OCI-LY1 (cell line): ENCODE data around the gene FBLIM1.

Experiments
- EZH2 ChIP-seq: fragments of 200-600 bp; sonication (generic), shearing (Covaris generic); IDR thresholded peaks from 2 replicates; pipeline ENCODE4 v1.8.0; 2017; ENCODE audit warnings: borderline replicate concordance, mixed run types, mild to moderate bottlenecking, antibody characterized with exemption, low read length, moderate library complexity, mixed read lengths
- TF ChIP-seq, protein P1 (sequence below): fragments of 200-600 bp; sonication (generic), shearing (Covaris generic); IDR thresholded peaks from 2 replicates; pipeline ENCODE4 v1.5.1; 2017; ENCODE audit warnings: mild to moderate bottlenecking, antibody characterized with exemption, low read length, moderate library complexity, mixed read lengths

DNA sequence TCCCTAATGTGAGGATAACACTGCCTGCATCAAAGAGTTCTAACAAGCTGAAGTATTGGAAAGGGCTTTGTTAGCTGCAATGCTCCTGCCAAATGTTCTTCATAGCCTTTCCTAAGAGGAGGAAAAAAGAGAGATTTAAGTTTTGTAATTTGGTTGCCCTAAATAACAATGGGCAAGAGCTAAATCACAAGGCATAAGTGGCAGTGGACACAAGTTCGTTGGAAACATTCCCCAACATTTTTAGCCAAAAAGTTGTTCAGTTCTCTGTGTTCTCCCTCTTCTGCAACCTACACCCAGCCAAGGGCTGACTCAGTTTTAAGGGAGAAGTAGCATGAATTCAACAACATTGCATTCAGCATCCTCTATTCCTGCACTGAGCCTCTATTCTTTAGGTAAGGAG, 51.5 kb downstream of the FBLIM1 start:
- TF ChIP-seq, protein P1, sequence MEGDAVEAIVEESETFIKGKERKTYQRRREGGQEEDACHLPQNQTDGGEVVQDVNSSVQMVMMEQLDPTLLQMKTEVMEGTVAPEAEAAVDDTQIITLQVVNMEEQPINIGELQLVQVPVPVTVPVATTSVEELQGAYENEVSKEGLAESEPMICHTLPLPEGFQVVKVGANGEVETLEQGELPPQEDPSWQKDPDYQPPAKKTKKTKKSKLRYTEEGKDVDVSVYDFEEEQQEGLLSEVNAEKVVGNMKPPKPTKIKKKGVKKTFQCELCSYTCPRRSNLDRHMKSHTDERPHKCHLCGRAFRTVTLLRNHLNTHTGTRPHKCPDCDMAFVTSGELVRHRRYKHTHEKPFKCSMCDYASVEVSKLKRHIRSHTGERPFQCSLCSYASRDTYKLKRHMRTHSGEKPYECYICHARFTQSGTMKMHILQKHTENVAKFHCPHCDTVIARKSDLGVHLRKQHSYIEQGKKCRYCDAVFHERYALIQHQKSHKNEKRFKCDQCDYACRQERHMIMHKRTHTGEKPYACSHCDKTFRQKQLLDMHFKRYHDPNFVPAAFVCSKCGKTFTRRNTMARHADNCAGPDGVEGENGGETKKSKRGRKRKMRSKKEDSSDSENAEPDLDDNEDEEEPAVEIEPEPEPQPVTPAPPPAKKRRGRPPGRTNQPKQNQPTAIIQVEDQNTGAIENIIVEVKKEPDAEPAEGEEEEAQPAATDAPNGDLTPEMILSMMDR: no peak
- TF ChIP-seq EZH2: no peak
